NCI-H187 treated with DMSO at 0.1 percent for 48 hours (cell line): ENCODE measurements around the gene IMPDH1.

Experiments used
- DNase-seq: peaks from one replicate; lab custom pipeline; 2025; lab: John Stamatoyannopoulos, UW

IMPDH1 gene

GRCh38 chr7:128434413-128435326 lies 24.9 kb upstream of the IMPDH1 start:
- DNase-seq, result no peak

GRCh38 chr7:128431754-128432153 lies 22.0 kb upstream of the IMPDH1 start:
- no peak for DNase-seq

- DNase-seq, result no peak
These were observed 21.4 kb upstream of the IMPDH1 start for GRCh38 chr7:128431221-128431620.

GRCh38 chr7:128430207-128430606 lies 20.4 kb upstream of the IMPDH1 start:
- DNase-seq, result no peak

GRCh38 chr7:128427289-128427891 lies 17.6 kb upstream of the IMPDH1 start:
- no peak for DNase-seq

GRCh38 chr7:128425850-128426249 lies 16.1 kb upstream of the IMPDH1 start:
- DNase-seq, result no peak

- DNase-seq, result no peak
These were observed 15.0 kb upstream of the IMPDH1 start for GRCh38 chr7:128424686-128425275.

- no peak for DNase-seq
These were observed 13.1 kb upstream of the IMPDH1 start for GRCh38 chr7:128422842-128423241.

GRCh38 chr7:128422037-128422436 lies 12.3 kb upstream of the IMPDH1 start:
- DNase-seq, result no peak

GRCh38 chr7:128421384-128421783 lies 11.6 kb upstream of the IMPDH1 start:
- DNase-seq, result no peak

GRCh38 chr7:128420773-128421172 lies 11.0 kb upstream of the IMPDH1 start:
- no peak for DNase-seq

GRCh38 chr7:128419257-128419656 lies 9.5 kb upstream of the IMPDH1 start:
- DNase-seq, result no peak

GRCh38 chr7:128417071-128417470 lies 7.3 kb upstream of the IMPDH1 start:
- no peak for DNase-seq

- no peak for DNase-seq
These were observed 5.5 kb upstream of the IMPDH1 start for GRCh38 chr7:128415217-128415785.

GRCh38 chr7:128410451-128410753 lies 620 bp upstream of the IMPDH1 start:
- no peak for DNase-seq

- no peak for DNase-seq
These were observed 830 bp downstream of the IMPDH1 start for GRCh38 chr7:128408709-128409595.

GRCh38 chr7:128407751-128408708 lies 1.8 kb downstream of the IMPDH1 start:
- DNase-seq, result no peak

GRCh38 chr7:128407233-128407589 lies 2.6 kb downstream of the IMPDH1 start:
- DNase-seq, result no peak

GRCh38 chr7:128406314-128407232 lies 3.2 kb downstream of the IMPDH1 start:
- DNase-seq, result no peak
